Measurements from ENCODE around the gene CDC37. TPM values are rescaled to one million over a fixed set of nuclear protein-coding genes. Genes with fewer than 3 reads are reported as not detected.

The CDC37 gene
- total RNA-seq, 4 donors from 2014 or later: 128 to 171 (median 152) TPM

GRCh38 chr19:10442698-10443097, 39.4 kb upstream of the CDC37 start:
- H3K4me3 ChIP-seq: no peak overlapping the region
- DNase-seq: no peak
- H3K36me3 ChIP-seq: peaks cover 0 to 5% (median 0%) of the 10 kb centered on the region in 3 donors
- intact Hi-C loops (cut with DNase I): no loop called here
- H3K27me3 ChIP-seq: no peaks in the 10 kb centered on the region
- H3K4me1 ChIP-seq: no peaks in the 10 kb centered on the region
- WGBS, 2 donors: 87 to 88% methylated on average over 3 of the region's 3 CpGs
- no peaks in the 10 kb centered on the region for H3K9me3 ChIP-seq
- TF ChIP-seq CTCF (IDR thresholded peaks at IDR 0.05): no peak
- H3K27ac ChIP-seq: no peak overlapping the region

- DNase-seq: no peak
- H3K9me3 ChIP-seq: no peaks in the 10 kb centered on the region
- no peak overlapping the region for H3K4me3 ChIP-seq
- intact Hi-C loops (cut with DNase I): no loop called here
- H3K4me1 ChIP-seq: no peaks in the 10 kb centered on the region
- H3K27ac ChIP-seq: no peak overlapping the region
- no peaks in the 10 kb centered on the region for H3K36me3 ChIP-seq
- WGBS, 2 donors: 80 to 84% methylated on average over 5 of the region's 5 CpGs
- TF ChIP-seq CTCF (IDR thresholded peaks at IDR 0.05): no peak
- TF ChIP-seq POLR2A (IDR thresholded peaks at IDR 0.05): no peak
- no peaks in the 10 kb centered on the region for H3K27me3 ChIP-seq
These were observed 36.2 kb upstream of the CDC37 start for GRCh38 chr19:10439588-10439987.

- H3K27ac ChIP-seq: no peak overlapping the region
- intact Hi-C loops (cut with DNase I): no loop called here
These were observed 29.8 kb upstream of the CDC37 start for GRCh38 chr19:10433131-10433536.

GRCh38 chr19:10432736-10433130, 29.4 kb upstream of the CDC37 start:
- intact Hi-C loops (cut with DNase I): no loop called here
- 83% methylated on average over 1 of the region's 2 CpGs; no CpG with 5 or more reads in 1 of the 2 donors for WGBS, 2 donors
- Histone ChIP-seq H3K27ac (peak overlapping the region in 3 of 4 donors; percentile 46 to 82 (median 80)), H3K27me3 (peaks cover 0 to 44% (median 4%) of the 10 kb centered on the region in 4 donors), H3K4me3 (peak overlapping the region; percentile 35 to 78 (median 55)), H3K36me3 (no peaks in the 10 kb centered on the region), H3K9me3 (no peaks in the 10 kb centered on the region), H3K4me1 (peaks cover 13 to 31% (median 15%) of the 10 kb centered on the region in 3 donors)
- TF ChIP-seq CTCF (IDR thresholded peaks at IDR 0.05) (no peak), POLR2A (IDR thresholded peaks at IDR 0.05) (no peak)
- no peak for DNase-seq

More at GRCh38 chr19:10433131-10433536, 29.8 kb upstream of the CDC37 start:
- Histone ChIP-seq H3K9me3 (no peaks in the 10 kb centered on the region), H3K4me3 (no peak overlapping the region), H3K27me3 (peaks cover 0 to 44% (median 4%) of the 10 kb centered on the region in 4 donors), H3K36me3 (no peaks in the 10 kb centered on the region), H3K4me1 (peaks cover 13 to 31% (median 15%) of the 10 kb centered on the region in 3 donors)
- WGBS, 2 donors: 71 to 100% methylated on average over 1 to 7 of the region's 10 CpGs
- no peak for DNase-seq
- TF ChIP-seq CTCF (IDR thresholded peaks at IDR 0.05) (no peak), POLR2A (IDR thresholded peaks at IDR 0.05) (no peak)

GRCh38 chr19:10431943-10432735, 28.8 kb upstream of the CDC37 start:
- intact Hi-C loops (cut with DNase I): no loop called here
- Histone ChIP-seq H3K36me3 (no peaks in the 10 kb centered on the region), H3K4me1 (peaks cover 13 to 31% (median 15%) of the 10 kb centered on the region in 3 donors), H3K9me3 (no peaks in the 10 kb centered on the region), H3K27me3 (peaks cover 0 to 44% (median 4%) of the 10 kb centered on the region in 4 donors), H3K4me3 (peak overlapping the region; percentile 35 to 78 (median 55)), H3K27ac (peak overlapping the region; percentile 46 to 82 (median 75))
- 0% methylated on average over 2 to 5 of the region's 64 CpGs for WGBS, 2 donors
- DNase-seq: no peak
- TF ChIP-seq POLR2A (IDR thresholded peaks at IDR 0.05) (no peak), CTCF (IDR thresholded peaks at IDR 0.05) (no peak)

Measured in esophagus squamous epithelium (tissue), 5 donors.